ENCODE results near the gene MYO1A.
"Not testable (repeated sequence)": the region's sequence is repeated elsewhere in the genome, so short reads cannot be mapped to it uniquely, and the experiment has no call there.

Gene MYO1A

DNA sequence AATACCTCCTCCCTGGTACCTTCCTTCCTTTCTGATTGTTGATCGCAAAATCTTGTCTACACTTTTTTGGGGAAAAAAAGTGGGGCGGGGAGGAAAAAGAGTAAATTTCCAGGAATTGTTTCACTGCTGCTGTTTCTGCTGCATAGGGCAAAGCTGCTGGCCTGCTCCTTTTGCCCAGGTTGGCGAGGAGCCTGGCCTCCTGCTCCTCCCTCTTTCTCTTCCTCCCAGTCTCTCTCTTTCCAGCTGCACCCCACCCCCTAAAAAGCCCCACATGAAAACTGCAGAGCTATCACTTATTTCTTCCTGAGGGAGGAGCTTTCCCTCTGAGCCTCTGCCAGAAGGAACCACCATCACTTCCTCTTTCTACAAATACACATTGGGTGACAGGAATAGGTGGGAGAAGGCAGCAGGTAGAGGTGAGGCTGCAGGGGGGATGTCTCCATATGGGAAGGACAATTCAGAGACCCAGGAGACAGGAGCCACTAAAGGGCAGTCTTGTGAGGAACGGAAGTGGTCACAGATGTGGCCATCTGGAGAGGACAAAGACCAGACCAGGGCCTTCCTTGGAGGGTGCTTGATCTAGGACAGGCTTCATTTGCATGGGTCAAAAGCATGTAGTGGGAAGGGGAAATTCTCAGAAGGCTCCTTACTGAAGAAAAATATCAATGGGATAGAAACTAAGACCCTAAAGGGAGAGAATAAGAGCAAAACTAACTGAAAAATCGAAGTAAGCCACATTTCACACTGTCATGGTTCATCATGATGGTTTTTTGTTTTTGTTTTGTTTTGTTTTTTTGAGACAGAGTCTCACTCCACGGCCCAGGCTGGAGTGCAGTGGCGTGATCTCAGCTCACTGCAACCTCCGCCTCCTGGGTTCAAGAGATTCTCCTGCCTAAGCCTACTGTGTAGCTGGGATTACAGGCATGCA lies 58.3 kb downstream of the MYO1A start:
- no peak for DNase-seq

DNA sequence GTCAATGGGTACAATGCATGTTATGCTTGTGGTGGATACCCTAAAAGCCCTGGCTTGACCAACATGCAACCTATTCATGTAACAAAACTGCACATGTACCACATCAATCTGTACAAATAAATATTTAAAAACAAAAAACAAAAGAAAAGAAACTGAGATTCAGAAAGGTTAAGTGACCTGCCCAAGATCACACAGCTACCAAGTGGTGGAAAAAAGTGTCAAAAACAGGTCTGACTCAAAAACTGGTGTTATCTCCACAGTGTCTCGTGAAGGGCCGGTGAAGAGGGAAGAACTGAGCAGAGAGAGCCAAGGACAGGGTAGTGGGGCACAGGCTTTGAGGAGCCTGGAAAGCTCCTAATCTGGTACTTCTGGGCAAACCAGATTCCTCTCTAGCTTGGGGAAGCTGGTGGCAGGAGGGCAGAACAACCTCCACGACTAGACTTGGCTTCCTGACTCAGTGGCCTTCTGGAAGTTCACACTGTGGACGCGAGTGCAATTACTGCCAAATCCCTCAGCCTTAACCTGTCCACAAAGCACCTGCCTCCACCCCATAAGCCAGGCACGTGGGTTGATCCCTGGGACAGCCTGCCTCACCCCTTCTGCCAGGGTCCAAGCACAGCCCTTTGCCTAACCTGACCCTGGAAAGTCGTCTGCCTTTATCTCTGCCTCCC lies 59.1 kb downstream of the MYO1A start:
- no peak for DNase-seq

DNA sequence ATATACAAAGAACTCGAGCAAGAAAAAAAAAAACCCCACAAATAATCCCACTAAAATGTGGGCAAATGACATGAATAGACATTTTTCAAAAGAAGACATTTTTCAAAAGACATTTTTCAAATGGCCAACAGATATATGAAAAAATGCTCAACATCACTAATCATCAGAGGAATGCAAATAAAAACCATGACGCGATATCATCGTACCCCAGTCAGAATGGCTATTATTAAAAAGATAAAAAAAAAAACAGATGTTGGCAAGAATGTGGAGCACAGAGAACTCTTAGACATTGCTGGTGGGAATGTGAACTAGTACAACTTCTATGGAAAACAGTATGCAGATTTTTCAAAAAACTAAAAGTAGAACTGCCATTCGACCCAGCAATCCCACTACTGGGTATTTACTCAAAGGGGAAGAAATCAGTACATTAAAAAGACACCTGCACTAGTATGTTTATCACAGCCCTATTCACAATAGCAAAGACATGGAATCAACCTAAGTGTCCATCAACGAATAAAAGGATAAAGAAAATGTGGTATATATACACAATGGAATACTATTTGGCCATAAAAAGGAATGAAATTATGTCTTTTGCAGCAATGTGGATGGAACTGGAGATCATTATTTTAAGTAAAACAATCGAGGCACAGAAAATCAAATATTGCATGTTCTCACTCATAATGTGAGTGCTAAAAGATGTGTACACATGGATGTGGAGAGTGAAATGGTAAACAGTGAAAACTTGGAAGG lies 59.9 kb downstream of the MYO1A start:
- DNase-seq, result no peak

DNA sequence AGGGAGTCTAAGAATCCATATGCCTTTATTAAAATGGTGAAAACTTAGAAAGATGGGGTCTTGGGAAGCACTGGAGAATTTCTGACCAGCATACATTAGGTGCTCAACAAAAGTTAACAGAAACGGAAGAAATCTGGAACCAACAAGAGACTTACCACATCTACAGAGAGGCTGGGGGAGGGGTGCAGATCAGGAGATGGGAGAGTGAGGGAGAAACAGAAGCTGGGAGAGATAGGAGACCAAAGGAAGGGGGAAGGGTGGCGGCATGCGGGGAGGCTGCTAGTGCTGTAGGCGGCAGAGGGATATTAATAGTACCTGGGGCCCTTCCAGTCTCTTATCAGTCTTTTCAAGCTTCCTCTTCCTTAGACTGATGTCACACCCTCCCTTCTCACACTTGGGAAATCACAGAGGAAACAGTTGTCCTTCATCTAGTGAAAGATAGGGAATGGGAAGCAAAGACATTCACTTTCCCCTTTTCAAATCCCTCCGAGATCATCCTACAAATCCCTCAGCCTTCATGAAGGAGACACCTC lies 61.7 kb downstream of the MYO1A start:
- DNase-seq, result no peak

DNA sequence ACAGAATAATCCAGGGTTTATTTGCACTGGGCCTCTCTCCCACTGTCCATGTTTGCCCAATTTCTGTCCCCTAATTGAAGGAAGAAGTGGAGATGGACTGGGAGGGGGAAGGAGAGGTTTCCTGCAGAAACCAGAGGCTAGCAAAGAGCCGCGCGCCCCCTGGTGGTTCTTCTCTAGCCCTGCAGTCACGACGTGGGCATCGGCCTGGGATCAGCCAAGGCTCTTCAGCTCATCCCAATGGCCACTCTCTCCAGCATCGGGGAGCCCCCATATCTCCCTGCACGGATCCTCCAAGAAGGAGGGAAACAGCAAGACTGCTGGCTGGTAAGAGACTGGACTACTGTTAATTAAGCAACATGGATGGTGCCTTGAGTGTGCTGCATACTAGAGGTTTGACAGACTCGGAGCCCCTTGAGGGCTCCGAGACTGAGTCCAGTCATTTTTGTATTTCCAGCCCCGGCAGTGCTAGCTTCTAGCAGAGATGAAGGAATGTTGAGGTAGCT lies 62.3 kb downstream of the MYO1A start:
- DNase-seq, result peak; percentile 68

DNA sequence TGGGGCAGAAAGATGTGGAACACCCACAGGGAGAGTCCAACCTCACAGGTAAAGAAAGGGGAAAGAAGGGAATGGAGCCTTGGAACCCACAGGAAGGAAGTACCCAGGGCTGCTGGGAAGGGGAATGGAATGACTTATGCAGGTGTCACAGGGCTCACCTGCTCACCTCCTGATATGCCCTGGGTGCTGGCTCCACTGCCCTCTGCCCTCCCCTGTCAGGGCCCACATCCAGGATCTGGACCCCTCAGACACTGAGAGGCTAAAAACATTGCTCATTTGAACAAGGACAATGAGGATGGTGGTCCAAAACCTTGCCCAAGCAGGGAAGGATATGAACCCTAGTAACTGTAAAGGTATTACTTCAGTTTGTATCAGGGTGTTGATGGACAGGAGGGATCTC lies 62.9 kb downstream of the MYO1A start:
- no peak for DNase-seq

DNA sequence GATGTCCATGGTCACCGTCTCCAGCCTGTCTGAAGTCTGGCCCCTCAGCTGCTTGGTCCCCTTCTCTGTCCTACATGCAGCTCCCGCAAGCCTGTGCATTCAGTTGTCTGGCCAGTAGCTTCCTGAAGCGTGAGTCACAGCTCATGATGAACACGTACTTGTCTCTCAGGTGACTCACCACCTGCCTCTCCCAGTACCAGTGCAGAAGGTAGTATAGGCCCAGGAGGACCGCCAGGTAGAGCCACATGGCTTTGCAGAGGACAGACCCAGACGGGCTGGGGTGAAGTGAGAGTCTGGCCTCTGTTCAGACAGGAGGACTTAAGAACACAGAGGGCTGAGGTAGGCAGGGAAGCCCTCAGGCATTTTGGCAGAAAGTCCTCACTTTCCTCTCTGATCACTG lies 64.2 kb downstream of the MYO1A start:
- not testable (repeated sequence) for DNase-seq

GRCh38 chr12:56983386-56983785 lies 66.5 kb downstream of the MYO1A start:
- no peak for DNase-seq

- not testable (repeated sequence) for DNase-seq
Measured at GRCh38 chr12:56982578-56983236, 67.2 kb downstream of the MYO1A start.

DNA sequence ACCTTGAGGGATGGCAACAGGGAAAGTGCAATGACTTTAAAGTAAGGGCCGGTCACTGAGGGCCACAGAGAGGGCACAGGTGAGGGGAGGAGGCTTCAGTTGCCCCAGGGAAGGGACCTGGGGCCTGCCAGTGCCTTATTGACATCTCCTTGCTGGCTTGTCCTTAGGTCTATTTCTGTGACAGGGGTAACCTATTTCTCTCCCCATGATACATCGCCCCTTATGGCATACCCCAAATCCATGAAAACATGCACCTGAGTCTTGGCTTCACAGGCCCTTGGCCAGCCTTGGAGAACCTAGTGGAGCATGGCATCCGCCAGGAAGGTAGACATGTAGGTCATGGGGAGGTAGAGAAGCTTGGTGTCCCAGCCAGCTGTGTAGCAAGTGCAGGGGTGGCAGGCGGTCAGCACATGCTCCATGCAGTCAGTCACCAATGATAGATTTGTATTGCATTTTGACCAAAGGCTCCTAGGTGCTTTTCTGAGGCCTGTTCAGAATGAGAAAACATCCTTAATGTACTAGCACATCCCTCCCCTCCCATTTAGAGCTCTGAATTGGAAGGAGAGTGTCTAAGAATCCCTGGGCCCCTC lies 68.9 kb downstream of the MYO1A start:
- no peak for DNase-seq

DNA sequence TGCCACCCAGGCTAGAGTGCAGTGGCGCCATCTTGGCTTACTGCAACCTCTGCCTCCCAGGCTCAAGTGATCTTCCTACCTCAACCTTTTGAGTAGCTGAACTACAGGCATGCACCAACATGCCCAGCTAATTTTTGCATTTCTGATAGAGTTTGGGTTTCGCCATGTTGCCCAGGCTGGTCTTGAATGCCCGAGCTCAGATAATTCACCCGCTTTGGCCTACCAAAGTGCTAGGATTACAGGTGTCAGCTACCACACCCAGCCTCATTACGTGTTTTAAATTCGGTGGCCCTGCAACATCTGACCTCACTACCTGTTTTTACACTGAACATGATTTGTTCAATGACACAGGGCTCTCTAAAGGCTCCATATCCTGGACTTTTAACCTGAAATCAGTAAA lies 69.7 kb downstream of the MYO1A start:
- DNase-seq, result no peak

DNA sequence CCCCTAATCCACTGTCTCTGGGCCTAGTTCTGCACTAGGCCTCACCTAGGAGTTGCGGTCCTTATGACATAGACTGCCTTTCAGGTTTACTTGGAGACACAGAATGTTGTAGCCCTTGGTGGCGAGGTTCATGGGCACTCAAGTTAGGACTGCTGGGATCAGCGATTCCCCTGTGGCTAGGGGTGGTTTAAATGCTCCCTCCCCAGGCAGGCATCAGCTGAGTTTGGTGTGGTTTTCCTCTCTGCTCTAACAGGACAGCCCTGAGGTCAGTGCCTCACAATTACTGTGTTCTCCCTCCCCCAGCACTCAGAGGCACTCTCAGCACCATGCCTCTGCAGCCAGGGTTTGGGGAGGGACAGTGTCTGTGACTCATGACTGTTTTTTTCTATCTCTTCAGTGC lies 70.3 kb downstream of the MYO1A start:
- no peak for DNase-seq

Measured in CD4-positive, alpha-beta T cell treated with Interleukin-15 for 1 hour (primary cell).